ENCODE data around the gene CD300A. TPM values are rescaled to one million over a fixed set of nuclear protein-coding genes. Genes with fewer than 3 reads are reported as not detected.

Gene CD300A
- total RNA-seq, 4 donors from 2014 or later = 5.5 to 13.0 (median 8.7) TPM

GRCh38 chr17:74465378-74466110 lies 890 bp upstream of the CD300A start:
- TF ChIP-seq CTCF (IDR thresholded peaks at IDR 0.05) = no peak
- TF ChIP-seq POLR2A (IDR thresholded peaks at IDR 0.05) = no peak
- no peak for DNase-seq (ENCODE audit: low spot score in 2 of 2)
- intact Hi-C loops (cut with DNase I; ENCODE audit: low total_unique reads) = no loop called here
- 86% methylated on average over 7 to 8 of the region's 8 CpGs for WGBS, 2 donors
- no peak overlapping the region for H3K4me3 ChIP-seq (ENCODE audit: low read depth, poor library complexity, severe bottlenecking)

GRCh38 chr17:74466828-74467184 lies 372 bp downstream of the CD300A start:
- DNase-seq (ENCODE audit: low spot score in 2 of 2) = no peak
- H3K4me3 ChIP-seq (ENCODE audit: low read depth, poor library complexity, severe bottlenecking) = no peak overlapping the region
- 16 to 21% methylated on average over 11 of the region's 11 CpGs for WGBS, 2 donors
- intact Hi-C loops (cut with DNase I; ENCODE audit: low total_unique reads) = no loop called here
- TF ChIP-seq POLR2A (IDR thresholded peaks at IDR 0.05) = no peak
- TF ChIP-seq CTCF (IDR thresholded peaks at IDR 0.05) = no peak

GRCh38 chr17:74467221-74467951 lies 952 bp downstream of the CD300A start:
- intact Hi-C loops (cut with DNase I; ENCODE audit: low total_unique reads) = no loop called here
- TF ChIP-seq POLR2A (IDR thresholded peaks at IDR 0.05) (no peak), CTCF (IDR thresholded peaks at IDR 0.05) (no peak)
- DNase-seq (ENCODE audit: low spot score in 2 of 2) = no peak
- WGBS, 2 donors = 45 to 57% methylated on average over 21 of the region's 21 CpGs
- no peak overlapping the region for H3K4me3 ChIP-seq (ENCODE audit: low read depth, poor library complexity, severe bottlenecking)

GRCh38 chr17:74471341-74471740 lies 4.9 kb downstream of the CD300A start:
- no peak for DNase-seq (ENCODE audit: low spot score in 2 of 2)
- no peak overlapping the region for H3K4me3 ChIP-seq (ENCODE audit: low read depth, poor library complexity, severe bottlenecking)
- 84 to 90% methylated on average over 3 of the region's 3 CpGs for WGBS, 2 donors
- intact Hi-C loops (cut with DNase I; ENCODE audit: low total_unique reads) = no loop called here
- TF ChIP-seq POLR2A (IDR thresholded peaks at IDR 0.05) (no peak), CTCF (IDR thresholded peaks at IDR 0.05) (no peak)

GRCh38 chr17:74472890-74473289 lies 6.5 kb downstream of the CD300A start:
- no peak for DNase-seq (ENCODE audit: low spot score in 2 of 2)
- TF ChIP-seq CTCF (IDR thresholded peaks at IDR 0.05) = no peak
- no peak for TF ChIP-seq POLR2A (IDR thresholded peaks at IDR 0.05)
- WGBS, 2 donors = 59 to 78% methylated on average over 4 of the region's 4 CpGs
- no peak overlapping the region for H3K4me3 ChIP-seq (ENCODE audit: low read depth, poor library complexity, severe bottlenecking)
- intact Hi-C loops (cut with DNase I; ENCODE audit: low total_unique reads) = no loop called here
